IMR-90 (cell line): ENCODE data around the gene MOXD1. TPM values are rescaled to one million over a fixed set of nuclear protein-coding genes. Genes with fewer than 3 reads are reported as not detected.

Experiments used
- ATAC-seq: fragments of 200-7000 bp; cut with Tn5 transposase; 2 replicates; pipeline ENCODE4 v1.9.1; 2020; ENCODE audit warnings: low read depth, mild to moderate bottlenecking, moderate library complexity
- BruUV-seq: library from RNA; stranded (reverse); fragments of 400-500 nt; replicated peaks from 2 replicates; lab custom pipeline; 2021; lab: Mats Ljungman, UMichigan
- CTCF ChIA-PET: fragments of 300-600 bp; formaldehyde crosslinking; extraction: SDS; loops from one replicate; lab custom pipeline; 2021; ENCODE audit warnings: antibody characterized with exemption; lab: Yijun Ruan, JAX
- POLR2A ChIA-PET: fragments of 300-600 bp; sonication (Branson Sonifier 250); formaldehyde crosslinking; loops from one replicate; lab custom pipeline; 2022; ENCODE audit warnings: antibody characterized with exemption; ENCODE audit not compliant: unreplicated experiment; lab: Charles Lee
- DNase-seq: peaks from one replicate; pipeline ENCODE4 v3.0.0; 2013
- H2AFZ ChIP-seq: replicated peaks from 2 replicates; pipeline ENCODE3; 2013; ENCODE audit warnings: low read length, mild to moderate bottlenecking; ENCODE audit not compliant: poor library complexity
- H2AK5ac ChIP-seq: 2 replicates; pipeline ENCODE4 v1.6.1; 2013; ENCODE audit warnings: low read depth, low read length, inconsistent platforms
- H2AK9ac ChIP-seq: replicated peaks from 2 replicates; pipeline ENCODE3; 2013; ENCODE audit warnings: mild to moderate bottlenecking, low read depth, low read length, moderate library complexity; ENCODE audit not compliant: poor library complexity
- H2BK120ac ChIP-seq: 2 replicates; pipeline ENCODE4 v1.6.1; 2013; ENCODE audit warnings: low read depth, low read length, inconsistent platforms
- H2BK15ac ChIP-seq: 3 replicates; pipeline ENCODE4 v1.6.1; 2013; ENCODE audit warnings: low read depth, low read length, inconsistent platforms
- H2BK20ac ChIP-seq: 2 replicates; pipeline ENCODE4 v1.6.1; 2013; ENCODE audit warnings: low read depth, mild to moderate bottlenecking, inconsistent platforms, low read length, moderate library complexity
- H2BK5ac ChIP-seq: 2 replicates; pipeline ENCODE4 v1.6.1; 2013; ENCODE audit warnings: mild to moderate bottlenecking, low read depth, low read length, inconsistent platforms; ENCODE audit not compliant: poor library complexity, severe bottlenecking
- H3K14ac ChIP-seq: replicated peaks from 2 replicates; pipeline ENCODE4 v1.6.1; 2013; ENCODE audit warnings: low read depth, low read length, inconsistent platforms
- H3K18ac ChIP-seq: 2 replicates; pipeline ENCODE4 v1.6.1; 2013; ENCODE audit warnings: low read depth, low read length, control low read depth
- H3K23ac ChIP-seq: 2 replicates; pipeline ENCODE4 v1.6.1; 2013; ENCODE audit warnings: low read depth, low read length, inconsistent platforms
- H3K27ac ChIP-seq: 2 replicates; pipeline ENCODE4 v1.5.1; 2013; ENCODE audit warnings: mild to moderate bottlenecking, control low read depth, low read length; ENCODE audit not compliant: insufficient read depth
- H3K27me3 ChIP-seq: 2 replicates; pipeline ENCODE4 v1.6.1; 2013; ENCODE audit warnings: low read length; ENCODE audit not compliant: control insufficient read depth, insufficient read depth
- H3K36me3 ChIP-seq: 2 replicates; pipeline ENCODE4 v1.6.1; 2013; ENCODE audit warnings: low read length, mixed read lengths; ENCODE audit not compliant: control insufficient read depth, insufficient read depth
- H3K4ac ChIP-seq: 2 replicates; pipeline ENCODE4 v1.6.1; 2013; ENCODE audit warnings: low read depth, low read length, inconsistent platforms
- H3K4me1 ChIP-seq: 2 replicates; pipeline ENCODE4 v1.6.1; 2013; ENCODE audit warnings: low read length, mixed read lengths; ENCODE audit not compliant: control insufficient read depth, insufficient read depth
- H3K4me2 ChIP-seq: 2 replicates; pipeline ENCODE4 v1.6.1; 2013; ENCODE audit warnings: low read depth, mild to moderate bottlenecking, control low read depth, low read length, moderate library complexity
- H3K4me3 ChIP-seq: 2 replicates; pipeline ENCODE4 v1.5.1; 2013; ENCODE audit warnings: low read depth, mild to moderate bottlenecking, control low read depth, low read length, moderate library complexity; ENCODE audit not compliant: insufficient read depth
- H3K56ac ChIP-seq: 2 replicates; pipeline ENCODE4 v1.6.1; 2013; ENCODE audit warnings: low read length, inconsistent platforms; ENCODE audit not compliant: insufficient read depth; ENCODE audit errors: extremely low read depth
- H3K79me1 ChIP-seq, 2 experiments: 2 replicates each; pipeline ENCODE4 v1.6.1; 2013; ENCODE audit warnings: low read length in 2 of 2, inconsistent platforms in 1 of 2, low read depth in 1 of 2
- H3K9ac ChIP-seq: 2 replicates; pipeline ENCODE4 v1.6.1; 2013; ENCODE audit warnings: low read depth, low read length, control low read depth
- H3K9me1 ChIP-seq: 2 replicates; pipeline ENCODE4 v1.6.1; 2013; ENCODE audit warnings: low read length, inconsistent platforms; ENCODE audit not compliant: insufficient read depth
- H3K9me3 ChIP-seq: 2 replicates; pipeline ENCODE4 v1.6.1; 2013; ENCODE audit warnings: low read length; ENCODE audit not compliant: control insufficient read depth, insufficient read depth
- H4K20me1 ChIP-seq: 2 replicates; pipeline ENCODE4 v1.6.1; 2013; ENCODE audit warnings: low read length, inconsistent platforms; ENCODE audit not compliant: insufficient read depth
- H4K5ac ChIP-seq: 2 replicates; pipeline ENCODE4 v1.6.1; 2013; ENCODE audit warnings: mild to moderate bottlenecking, low read depth, low read length, control low read depth
- H4K8ac ChIP-seq, 2 experiments: 2 replicates each; pipeline ENCODE4 v1.6.1; 2013; ENCODE audit warnings: low read depth in 2 of 2, low read length in 2 of 2, control low read depth in 1 of 2, inconsistent platforms in 1 of 2
- H4K91ac ChIP-seq: 2 replicates; pipeline ENCODE4 v1.6.1; 2013; ENCODE audit warnings: low read depth, low read length, inconsistent platforms; ENCODE audit not compliant: insufficient read depth
- MAZ ChIP-seq: IDR thresholded peaks from 2 replicates; pipeline ENCODE4 v1.6.1; 2012; ENCODE audit warnings: low read depth, mild to moderate bottlenecking, low read length, improper control_type of control experiment, moderate library complexity, borderline replicate concordance
- MXI1 ChIP-seq: IDR thresholded peaks from 2 replicates; pipeline ENCODE4 v1.6.1; 2012; ENCODE audit warnings: low read depth, mild to moderate bottlenecking, low read length, moderate library complexity, borderline replicate concordance
- SMC3 ChIP-seq: fragments of 150-350 bp; IDR thresholded peaks from 2 replicates; pipeline ENCODE4 v1.6.1; 2016; ENCODE audit warnings: low read depth, mild to moderate bottlenecking, antibody characterized with exemption, low read length, moderate library complexity
- WGBS, 2 experiments: methylation state at CpG; one replicate each; pipeline versions ENCODE4 v1.1.5 to v1.1.7; 2013; ENCODE audit warnings: missing lambda C conversion rate in 2 of 2; ENCODE audit not compliant: insufficient read length in 1 of 2; ENCODE audit errors: extremely low coverage in 2 of 2; 5-methylcytosine and 5-hydroxymethylcytosine counted together
- dilution Hi-C: fragments of 300-500 bp; cut with HindIII; formaldehyde crosslinking; loops from one replicate; pipeline ENCODE4 v1.14.3; 2018; ENCODE audit warnings: low sequenced_read_pairs; ENCODE audit not compliant: unreplicated experiment
- in situ Hi-C: fragments of 300-500 bp; cut with MboI; formaldehyde crosslinking; loops from 3 replicates; pipeline ENCODE4 v1.14.3; 2019; ENCODE audit warnings: low sequenced_read_pairs, inconsistent platforms, mixed read lengths
- intact Hi-C: fragments of 100-400 bp; cut with micrococcal nuclease; formaldehyde crosslinking; loops from 2 replicates; pipeline ENCODE4 v1.10.0; 2022
- polyA plus RNA-seq, 3 experiments: library from polyadenylated mRNA; depleted of rRNA; stranded (reverse); fragments of >200 nt; gene quantifications; 2 replicates each; pipeline ENCODE4 v1.2.3, GENCODE V29; 2012; ENCODE audit warnings: low replicate concordance in 1 of 3
- total RNA-seq: library from RNA; depleted of rRNA; stranded (reverse); fragments of >200 nt; gene quantifications from 2 replicates; pipeline ENCODE4 v1.2.3, GENCODE V29; 2012
- TF ChIP-seq, protein P1 (sequence below): fragments of 150-350 bp; IDR thresholded peaks from 2 replicates; pipeline ENCODE4 v1.6.1; 2016; ENCODE audit warnings: low read depth, mild to moderate bottlenecking, low read length, moderate library complexity, borderline replicate concordance

The MOXD1 gene
- total and polyA plus RNA-seq, 2 of the 4 experiments (the other 2 are of a cell fraction), result 10.0 to 19.4 TPM

GRCh38 chr6:132330759-132331158 lies 70.5 kb downstream of the MOXD1 start:
- Histone ChIP-seq H2AFZ (no peak overlapping the region), H2BK20ac (no peak overlapping the region), H3K27me3 (no peaks in the 10 kb centered on the region), H2BK5ac (no peak overlapping the region), H4K20me1 (no peaks in the 10 kb centered on the region), H3K23ac (no peak overlapping the region), H3K18ac (no peak overlapping the region), H3K56ac (no peak overlapping the region), H3K27ac (no peak overlapping the region), H2AK9ac (no peak overlapping the region), H3K4ac (no peak overlapping the region), H3K9me1 (peaks cover 2% of the 10 kb centered on the region; the same call in 1 of the 2 replicates), H3K14ac (no peak overlapping the region), H3K36me3 (peaks cover 1% of the 10 kb centered on the region; the same call in 1 of the 2 replicates), H4K5ac (no peak overlapping the region), H3K9ac (no peak overlapping the region), H3K4me3 (no peak overlapping the region), H2BK15ac (no peak overlapping the region), H4K91ac (no peak overlapping the region), H2AK5ac (no peak overlapping the region), H3K4me2 (no peak overlapping the region), H2BK120ac (no peak overlapping the region), H3K4me1 (peaks cover 2% of the 10 kb centered on the region; the same call in 1 of the 2 replicates), H3K9me3 (peaks cover 3% of the 10 kb centered on the region; the same call in 1 of the 2 replicates), H4K8ac (no peak overlapping the region), H3K79me1 (no peaks in the 10 kb centered on the region)
- in situ Hi-C loops, result no loop called here
- DNase-seq (no peak), ATAC-seq (no peak)
- dilution Hi-C loops, result no loop called here
- CTCF ChIA-PET, result no interaction called here
- BruUV-seq, result no TSS peak
- no CpG with 5 or more reads among the region's 5 CpGs for WGBS, 2 experiments
- POLR2A ChIA-PET, result no interaction called here
- intact Hi-C loops, result no loop called here
- TF ChIP-seq MXI1 (no peak), SMC3 (no peak), MAZ (no peak)
- TF ChIP-seq, protein P1, sequence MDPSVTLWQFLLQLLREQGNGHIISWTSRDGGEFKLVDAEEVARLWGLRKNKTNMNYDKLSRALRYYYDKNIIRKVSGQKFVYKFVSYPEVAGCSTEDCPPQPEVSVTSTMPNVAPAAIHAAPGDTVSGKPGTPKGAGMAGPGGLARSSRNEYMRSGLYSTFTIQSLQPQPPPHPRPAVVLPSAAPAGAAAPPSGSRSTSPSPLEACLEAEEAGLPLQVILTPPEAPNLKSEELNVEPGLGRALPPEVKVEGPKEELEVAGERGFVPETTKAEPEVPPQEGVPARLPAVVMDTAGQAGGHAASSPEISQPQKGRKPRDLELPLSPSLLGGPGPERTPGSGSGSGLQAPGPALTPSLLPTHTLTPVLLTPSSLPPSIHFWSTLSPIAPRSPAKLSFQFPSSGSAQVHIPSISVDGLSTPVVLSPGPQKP, result no peak
